Measurements from ENCODE around the gene ZNRD2. TPM values are rescaled to one million over a fixed set of nuclear protein-coding genes. Genes with fewer than 3 reads are reported as not detected.

ZNRD2 gene
- total RNA-seq, 1 donor from 2014 or later: 68.5 TPM

- intact Hi-C loops (cut with DNase I): no loop called here
Measured at GRCh38 chr11:65529475-65530156, 40.7 kb upstream of the ZNRD2 start.

DNA sequence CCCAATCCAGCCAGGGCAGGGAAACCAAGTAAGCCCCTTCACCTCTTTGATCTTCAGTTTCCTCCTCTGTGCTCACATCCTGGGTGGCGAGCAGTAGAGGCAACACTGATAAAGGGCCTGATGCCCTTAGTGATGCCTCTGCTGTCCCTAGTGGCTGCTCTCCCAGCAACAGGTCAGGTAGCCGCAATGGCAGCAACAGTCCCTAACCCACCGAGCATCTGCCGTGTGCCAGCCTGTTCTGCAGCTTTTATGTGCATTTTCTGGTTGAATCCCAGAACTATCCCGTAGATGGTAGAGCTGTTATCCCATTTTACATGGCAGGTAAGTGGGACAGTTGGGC is 40.1 kb upstream of the ZNRD2 start:
- peaks cover 11% of the 10 kb centered on the region for H3K4me1 ChIP-seq
- H3K27me3 ChIP-seq: no peaks in the 10 kb centered on the region
- H3K27ac ChIP-seq: no peak overlapping the region
- H3K9me3 ChIP-seq: no peaks in the 10 kb centered on the region
- TF ChIP-seq POLR2AphosphoS5 (IDR thresholded peaks at IDR 0.05; ENCODE audit: insufficient read depth in 1 of 2, low read depth in 1 of 2): no peak
- TF ChIP-seq, protein P1, sequence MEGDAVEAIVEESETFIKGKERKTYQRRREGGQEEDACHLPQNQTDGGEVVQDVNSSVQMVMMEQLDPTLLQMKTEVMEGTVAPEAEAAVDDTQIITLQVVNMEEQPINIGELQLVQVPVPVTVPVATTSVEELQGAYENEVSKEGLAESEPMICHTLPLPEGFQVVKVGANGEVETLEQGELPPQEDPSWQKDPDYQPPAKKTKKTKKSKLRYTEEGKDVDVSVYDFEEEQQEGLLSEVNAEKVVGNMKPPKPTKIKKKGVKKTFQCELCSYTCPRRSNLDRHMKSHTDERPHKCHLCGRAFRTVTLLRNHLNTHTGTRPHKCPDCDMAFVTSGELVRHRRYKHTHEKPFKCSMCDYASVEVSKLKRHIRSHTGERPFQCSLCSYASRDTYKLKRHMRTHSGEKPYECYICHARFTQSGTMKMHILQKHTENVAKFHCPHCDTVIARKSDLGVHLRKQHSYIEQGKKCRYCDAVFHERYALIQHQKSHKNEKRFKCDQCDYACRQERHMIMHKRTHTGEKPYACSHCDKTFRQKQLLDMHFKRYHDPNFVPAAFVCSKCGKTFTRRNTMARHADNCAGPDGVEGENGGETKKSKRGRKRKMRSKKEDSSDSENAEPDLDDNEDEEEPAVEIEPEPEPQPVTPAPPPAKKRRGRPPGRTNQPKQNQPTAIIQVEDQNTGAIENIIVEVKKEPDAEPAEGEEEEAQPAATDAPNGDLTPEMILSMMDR (IDR thresholded peaks at IDR 0.05): no peak
- TF ChIP-seq POLR2A (IDR thresholded peaks at IDR 0.05): no peak
- no peak for DNase-seq (ENCODE audit: extremely low spot score in 2 of 2)
- H3K4me3 ChIP-seq: no peak overlapping the region
- intact Hi-C loops (cut with DNase I): no loop called here
- H3K36me3 ChIP-seq: peaks cover 0 to 60% of the 10 kb centered on the region in 2 donors

More at GRCh38 chr11:65529475-65530156, 40.7 kb upstream of the ZNRD2 start:
- H3K27me3 ChIP-seq: no peaks in the 10 kb centered on the region
- H3K4me1 ChIP-seq: peaks cover 11% of the 10 kb centered on the region
- no peak overlapping the region for H3K4me3 ChIP-seq
- TF ChIP-seq POLR2AphosphoS5 (IDR thresholded peaks at IDR 0.05; ENCODE audit: insufficient read depth in 1 of 2, low read depth in 1 of 2): no peak
- no peak for TF ChIP-seq POLR2A (IDR thresholded peaks at IDR 0.05)
- TF ChIP-seq, protein P1 (IDR thresholded peaks at IDR 0.05): no peak
- H3K36me3 ChIP-seq: peaks cover 0 to 60% of the 10 kb centered on the region in 2 donors
- no peak for DNase-seq (ENCODE audit: extremely low spot score in 2 of 2)
- no peak overlapping the region for H3K27ac ChIP-seq
- no peaks in the 10 kb centered on the region for H3K9me3 ChIP-seq

DNA sequence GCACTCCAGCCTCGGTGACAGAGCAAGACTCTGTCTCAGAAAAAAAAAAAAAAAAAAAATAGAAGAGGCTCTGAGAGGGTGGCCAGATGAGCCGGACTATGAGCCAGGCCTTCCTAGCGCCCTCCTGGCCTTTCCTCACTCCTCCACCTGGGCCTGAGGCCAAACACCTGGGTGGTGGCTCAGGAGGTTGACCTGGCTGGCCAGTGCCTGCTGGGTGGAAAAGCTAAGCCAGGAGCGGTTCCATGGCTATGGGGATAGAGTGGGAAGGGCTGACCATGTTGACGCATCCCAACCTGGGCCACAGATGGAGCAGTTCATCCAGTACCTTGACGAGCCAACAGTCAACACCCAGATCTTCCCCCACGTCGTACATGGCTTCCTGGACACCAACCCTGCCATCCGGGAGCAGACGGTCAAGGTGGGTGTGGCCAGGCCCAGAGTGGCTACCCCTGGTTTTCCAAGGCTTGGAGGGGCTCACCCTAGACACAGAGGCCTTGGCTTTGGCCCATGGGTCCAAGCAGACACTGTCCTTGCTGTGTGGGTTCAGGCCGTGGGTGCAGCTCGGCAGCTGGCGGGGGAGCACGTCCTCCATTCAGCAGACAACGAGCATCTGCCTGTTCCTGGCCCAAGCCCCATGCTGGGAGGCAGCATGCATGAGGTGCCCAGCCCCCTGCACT is 37.8 kb upstream of the ZNRD2 start:
- TF ChIP-seq POLR2A (IDR thresholded peaks at IDR 0.05): no peak
- TF ChIP-seq, protein P1 (IDR thresholded peaks at IDR 0.05): no peak
- TF ChIP-seq POLR2AphosphoS5 (IDR thresholded peaks at IDR 0.05; ENCODE audit: insufficient read depth in 1 of 2, low read depth in 1 of 2): no peak
- Histone ChIP-seq H3K9me3 (no peaks in the 10 kb centered on the region), H3K27ac (no peak overlapping the region), H3K4me3 (no peak overlapping the region), H3K4me1 (no peaks in the 10 kb centered on the region), H3K36me3 (peaks cover 0 to 62% of the 10 kb centered on the region in 2 donors), H3K27me3 (no peaks in the 10 kb centered on the region)
- DNase-seq (ENCODE audit: extremely low spot score in 2 of 2): no peak
- intact Hi-C loops (cut with DNase I): no loop called here

DNA sequence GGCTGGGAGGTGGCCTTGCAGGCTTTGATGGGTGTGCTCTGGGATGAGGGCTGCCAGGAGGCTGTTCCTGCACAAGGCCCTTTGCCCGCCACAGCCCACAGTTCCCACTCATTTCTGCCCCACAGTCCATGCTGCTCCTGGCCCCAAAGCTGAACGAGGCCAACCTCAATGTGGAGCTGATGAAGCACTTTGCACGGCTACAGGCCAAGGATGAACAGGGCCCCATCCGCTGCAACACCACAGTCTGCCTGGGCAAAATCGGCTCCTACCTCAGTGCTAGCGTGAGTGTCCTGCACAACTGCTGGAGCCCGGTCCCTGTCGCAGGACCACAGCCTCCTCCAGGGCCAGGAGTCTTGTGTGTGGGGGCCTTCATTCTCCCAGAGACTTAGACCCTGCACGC is 35.2 kb upstream of the ZNRD2 start:
- no peak for DNase-seq (ENCODE audit: extremely low spot score in 2 of 2)
- Histone ChIP-seq H3K4me1 (peaks cover 10% of the 10 kb centered on the region), H3K27ac (no peak overlapping the region), H3K36me3 (peaks cover 0 to 51% of the 10 kb centered on the region in 2 donors), H3K9me3 (no peaks in the 10 kb centered on the region), H3K4me3 (no peak overlapping the region), H3K27me3 (no peaks in the 10 kb centered on the region)
- no peak for TF ChIP-seq POLR2A (IDR thresholded peaks at IDR 0.05)
- TF ChIP-seq POLR2AphosphoS5 (IDR thresholded peaks at IDR 0.05; ENCODE audit: insufficient read depth in 1 of 2, low read depth in 1 of 2): no peak
- TF ChIP-seq, protein P1 (IDR thresholded peaks at IDR 0.05): no peak
- intact Hi-C loops (cut with DNase I): no loop called here

All from vagina (tissue), 2 donors.